ENCODE data around the gene FUBP3.

DNA sequence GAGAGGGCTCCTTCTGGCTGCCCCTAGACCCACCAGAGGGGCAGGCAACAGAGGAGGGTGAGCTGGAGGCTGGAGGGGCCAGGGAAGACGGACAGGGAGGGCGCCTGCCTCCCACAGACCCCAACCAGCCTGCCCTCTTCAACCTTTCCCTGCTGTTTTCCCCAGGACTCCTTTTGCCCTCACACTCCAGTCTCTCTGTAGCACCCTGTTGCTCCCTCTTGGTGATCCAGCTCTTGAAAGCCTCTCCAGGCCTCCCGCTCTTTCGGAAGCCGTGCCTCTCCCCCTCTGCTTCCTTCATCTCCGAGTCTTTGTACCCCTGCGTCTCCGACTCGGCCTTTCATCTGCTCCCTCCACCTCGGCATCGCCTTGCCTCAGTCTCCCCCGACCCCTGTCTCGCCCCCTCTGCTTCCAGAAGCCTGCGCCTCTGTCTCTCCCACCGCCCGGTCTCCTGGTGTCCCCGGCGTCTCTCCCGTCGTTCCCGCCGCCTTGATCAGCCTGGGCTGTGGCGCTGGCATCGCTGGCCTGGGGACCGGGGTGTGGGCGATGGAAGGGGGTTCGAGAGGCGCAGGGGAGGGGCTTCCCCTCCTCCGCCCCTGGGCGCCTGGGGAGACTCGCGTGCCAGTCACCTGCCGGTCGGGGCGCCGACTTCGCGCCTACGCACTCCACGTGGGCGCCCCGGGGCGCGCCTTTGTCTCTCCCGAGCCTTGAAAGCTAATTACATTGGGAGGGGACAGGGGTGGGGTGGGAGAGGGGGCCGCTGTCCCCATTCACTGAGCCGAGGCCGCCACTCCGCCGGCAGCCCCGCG, 79.7 kb downstream of the FUBP3 start:
- TF ChIP-seq, protein P1, sequence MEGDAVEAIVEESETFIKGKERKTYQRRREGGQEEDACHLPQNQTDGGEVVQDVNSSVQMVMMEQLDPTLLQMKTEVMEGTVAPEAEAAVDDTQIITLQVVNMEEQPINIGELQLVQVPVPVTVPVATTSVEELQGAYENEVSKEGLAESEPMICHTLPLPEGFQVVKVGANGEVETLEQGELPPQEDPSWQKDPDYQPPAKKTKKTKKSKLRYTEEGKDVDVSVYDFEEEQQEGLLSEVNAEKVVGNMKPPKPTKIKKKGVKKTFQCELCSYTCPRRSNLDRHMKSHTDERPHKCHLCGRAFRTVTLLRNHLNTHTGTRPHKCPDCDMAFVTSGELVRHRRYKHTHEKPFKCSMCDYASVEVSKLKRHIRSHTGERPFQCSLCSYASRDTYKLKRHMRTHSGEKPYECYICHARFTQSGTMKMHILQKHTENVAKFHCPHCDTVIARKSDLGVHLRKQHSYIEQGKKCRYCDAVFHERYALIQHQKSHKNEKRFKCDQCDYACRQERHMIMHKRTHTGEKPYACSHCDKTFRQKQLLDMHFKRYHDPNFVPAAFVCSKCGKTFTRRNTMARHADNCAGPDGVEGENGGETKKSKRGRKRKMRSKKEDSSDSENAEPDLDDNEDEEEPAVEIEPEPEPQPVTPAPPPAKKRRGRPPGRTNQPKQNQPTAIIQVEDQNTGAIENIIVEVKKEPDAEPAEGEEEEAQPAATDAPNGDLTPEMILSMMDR (IDR thresholded peaks at IDR 0.05): no peak
- TF ChIP-seq POLR2A (IDR thresholded peaks at IDR 0.05): no peak
